IPS-18a (cell line): ENCODE measurements around the gene HPS1.

Source experiments
- H3K27ac ChIP-seq: one replicate; pipeline ENCODE4 v1.5.1; 2013; ENCODE audit warnings: low read length
- H3K27me3 ChIP-seq: one replicate; pipeline ENCODE4 v1.6.1; 2013; ENCODE audit warnings: mild to moderate bottlenecking, low read length; ENCODE audit not compliant: control insufficient read depth, insufficient read depth
- H3K36me3 ChIP-seq: one replicate; pipeline ENCODE4 v1.6.1; 2013; ENCODE audit warnings: low read depth, low read length; ENCODE audit not compliant: control insufficient read depth
- H3K4me1 ChIP-seq: one replicate; pipeline ENCODE4 v1.6.1; 2013; ENCODE audit warnings: low read depth, low read length; ENCODE audit not compliant: control insufficient read depth
- H3K4me3 ChIP-seq: one replicate; pipeline ENCODE4 v1.5.1; 2013; ENCODE audit warnings: low read length
- H3K9ac ChIP-seq: one replicate; pipeline ENCODE4 v1.6.1; 2013; ENCODE audit warnings: mild to moderate bottlenecking, low read length, moderate library complexity
- H3K9me3 ChIP-seq: one replicate; pipeline ENCODE4 v1.6.1; 2013; ENCODE audit warnings: low read depth, low read length; ENCODE audit not compliant: control insufficient read depth

HPS1 gene

DNA sequence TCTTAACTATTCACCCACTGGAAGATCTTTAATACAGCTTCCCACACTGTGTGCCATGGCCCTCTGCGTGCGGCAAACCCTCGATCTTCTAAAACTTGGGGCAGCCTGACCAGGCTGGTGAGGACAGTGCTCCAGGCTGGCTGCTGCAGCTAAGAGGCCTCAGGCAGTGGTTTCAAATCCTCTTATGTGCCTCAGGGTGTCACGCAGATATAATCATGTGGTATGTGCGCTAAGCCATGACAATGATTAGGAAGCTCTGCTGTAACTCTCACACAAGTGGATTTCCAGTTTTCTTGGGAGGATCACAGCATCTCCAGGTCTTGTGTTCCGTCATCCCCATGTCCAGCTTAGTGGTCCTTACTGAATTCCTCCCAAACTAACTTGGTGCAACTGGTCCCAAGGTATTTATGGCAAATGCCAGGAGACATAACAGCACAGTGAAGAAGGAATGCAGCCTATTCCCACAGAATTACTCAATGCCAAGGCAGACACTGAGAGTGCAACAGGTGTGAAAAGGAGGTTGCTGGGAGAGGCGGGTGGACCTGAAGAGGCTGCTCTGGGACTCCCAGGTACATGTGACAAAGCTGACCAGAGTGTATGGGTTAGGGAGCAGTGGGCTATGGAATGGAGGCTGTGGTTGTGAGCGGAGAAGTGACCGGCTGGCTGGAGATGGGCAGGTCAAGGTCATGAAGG, 2.3 kb downstream of the HPS1 start:
- no peaks in the 10 kb centered on the region for H3K9me3 ChIP-seq
- peaks cover 5% of the 10 kb centered on the region for H3K4me1 ChIP-seq
- H3K27ac ChIP-seq: no peak overlapping the region
- H3K9ac ChIP-seq: no peak overlapping the region
- no peak overlapping the region for H3K4me3 ChIP-seq
- H3K36me3 ChIP-seq: peaks cover 30% of the 10 kb centered on the region
- no peaks in the 10 kb centered on the region for H3K27me3 ChIP-seq

- no peak overlapping the region for H3K27ac ChIP-seq
- no peaks in the 10 kb centered on the region for H3K9me3 ChIP-seq
- peaks cover 38% of the 10 kb centered on the region for H3K36me3 ChIP-seq
- H3K4me1 ChIP-seq: no peaks in the 10 kb centered on the region
- H3K4me3 ChIP-seq: no peak overlapping the region
- H3K9ac ChIP-seq: no peak overlapping the region
- no peaks in the 10 kb centered on the region for H3K27me3 ChIP-seq
Observed at GRCh38 chr10:98438715-98439114, 8.0 kb downstream of the HPS1 start.

DNA sequence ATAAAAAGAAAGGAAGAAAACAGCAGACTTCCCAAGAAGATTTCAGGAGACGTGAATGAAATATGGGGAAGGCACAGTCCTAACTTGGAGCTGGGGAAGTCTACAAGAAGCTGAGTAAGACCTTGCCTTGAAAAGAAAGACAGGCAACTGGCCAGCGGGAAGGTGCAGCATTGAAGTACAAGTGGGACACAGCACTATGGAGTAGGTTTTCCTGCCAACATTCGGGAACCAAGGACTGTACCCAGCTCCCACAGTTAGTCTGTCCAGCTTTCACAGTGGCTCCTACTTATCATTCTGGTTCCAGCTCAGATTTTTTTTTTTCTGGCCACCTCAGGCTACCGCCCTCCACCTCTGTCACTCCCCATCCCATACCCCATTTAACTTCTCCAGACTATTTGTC, 10.0 kb downstream of the HPS1 start:
- Histone ChIP-seq H3K9ac (no peak overlapping the region), H3K27ac (no peak overlapping the region), H3K4me3 (no peak overlapping the region), H3K4me1 (no peaks in the 10 kb centered on the region), H3K36me3 (peaks cover 34% of the 10 kb centered on the region), H3K9me3 (no peaks in the 10 kb centered on the region), H3K27me3 (no peaks in the 10 kb centered on the region)

DNA sequence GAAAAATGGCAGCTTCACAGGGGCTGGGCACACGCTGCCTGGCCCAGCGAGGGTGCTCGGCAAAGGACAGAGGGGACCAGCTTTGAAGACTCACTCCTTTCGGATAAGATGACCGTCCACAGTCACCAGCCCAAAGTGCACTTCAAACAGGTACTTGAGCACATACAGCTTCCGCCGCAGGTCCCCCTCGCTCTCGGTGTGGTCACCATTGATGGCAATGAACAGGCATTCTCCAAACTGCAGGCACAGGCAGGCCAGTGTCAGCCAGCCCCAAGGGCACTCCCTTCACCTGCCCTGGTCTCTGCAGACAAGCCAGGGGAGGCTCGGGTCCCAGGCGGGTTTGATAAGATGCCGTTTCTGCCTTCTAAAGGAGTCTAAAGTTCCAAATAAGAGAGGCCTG, 11.6 kb downstream of the HPS1 start:
- Histone ChIP-seq H3K9ac (no peak overlapping the region), H3K9me3 (no peaks in the 10 kb centered on the region), H3K4me3 (no peak overlapping the region), H3K27me3 (no peaks in the 10 kb centered on the region), H3K36me3 (peaks cover 45% of the 10 kb centered on the region), H3K4me1 (no peaks in the 10 kb centered on the region), H3K27ac (no peak overlapping the region)

DNA sequence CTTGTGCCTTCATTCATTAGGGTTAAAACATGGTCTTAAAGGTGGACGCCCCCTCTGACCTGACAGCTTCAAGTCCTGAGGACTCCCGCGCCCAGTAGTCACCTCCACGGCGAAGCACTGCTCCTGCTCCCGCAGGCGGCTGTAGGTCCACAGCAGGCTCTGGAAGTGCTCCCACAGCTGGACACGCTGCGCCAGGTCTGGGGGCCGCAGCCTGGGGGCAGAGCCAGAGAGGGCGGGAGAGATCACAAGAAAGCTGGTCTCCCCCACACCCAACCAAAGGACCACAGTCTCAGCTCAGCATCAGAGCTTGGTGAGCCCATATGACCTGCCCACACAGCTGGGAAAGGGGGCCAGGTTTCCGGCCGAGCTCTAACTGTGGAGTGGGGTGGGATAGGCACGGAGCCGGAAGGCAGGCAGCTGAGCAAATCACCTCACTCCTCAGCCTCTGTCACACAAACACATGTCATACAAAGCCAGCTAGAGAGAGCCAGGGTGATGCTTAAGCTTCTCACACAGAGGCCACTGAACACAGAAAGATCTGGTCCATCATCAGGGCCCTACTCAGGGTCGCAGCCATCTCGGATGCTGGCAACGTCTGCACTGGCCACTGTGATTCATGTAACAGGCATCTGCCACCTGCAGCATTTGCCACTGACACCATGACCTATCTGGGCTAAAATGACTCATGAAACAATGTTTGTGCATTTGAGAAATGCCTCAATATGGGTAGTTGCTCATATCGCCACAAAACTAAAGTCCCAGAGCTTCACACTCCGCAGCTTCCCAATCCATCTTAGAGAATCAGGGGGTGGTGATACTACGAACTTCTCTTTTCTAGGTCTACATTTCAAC, 12.6 kb downstream of the HPS1 start:
- Histone ChIP-seq H3K36me3 (peaks cover 49% of the 10 kb centered on the region), H3K27ac (no peak overlapping the region), H3K27me3 (no peaks in the 10 kb centered on the region), H3K9ac (no peak overlapping the region), H3K4me3 (no peak overlapping the region), H3K9me3 (no peaks in the 10 kb centered on the region), H3K4me1 (no peaks in the 10 kb centered on the region)

- H3K4me3 ChIP-seq: no peak overlapping the region
- H3K27me3 ChIP-seq: no peaks in the 10 kb centered on the region
- H3K27ac ChIP-seq: no peak overlapping the region
- no peak overlapping the region for H3K9ac ChIP-seq
- H3K4me1 ChIP-seq: no peaks in the 10 kb centered on the region
- H3K36me3 ChIP-seq: peaks cover 52% of the 10 kb centered on the region
- no peaks in the 10 kb centered on the region for H3K9me3 ChIP-seq
Observed at GRCh38 chr10:98433371-98433770, 13.4 kb downstream of the HPS1 start.

GRCh38 chr10:98432330-98432729, 14.4 kb downstream of the HPS1 start:
- Histone ChIP-seq H3K4me1 (no peaks in the 10 kb centered on the region), H3K4me3 (no peak overlapping the region), H3K27me3 (no peaks in the 10 kb centered on the region), H3K36me3 (peaks cover 55% of the 10 kb centered on the region), H3K9me3 (no peaks in the 10 kb centered on the region), H3K9ac (no peak overlapping the region), H3K27ac (no peak overlapping the region)

DNA sequence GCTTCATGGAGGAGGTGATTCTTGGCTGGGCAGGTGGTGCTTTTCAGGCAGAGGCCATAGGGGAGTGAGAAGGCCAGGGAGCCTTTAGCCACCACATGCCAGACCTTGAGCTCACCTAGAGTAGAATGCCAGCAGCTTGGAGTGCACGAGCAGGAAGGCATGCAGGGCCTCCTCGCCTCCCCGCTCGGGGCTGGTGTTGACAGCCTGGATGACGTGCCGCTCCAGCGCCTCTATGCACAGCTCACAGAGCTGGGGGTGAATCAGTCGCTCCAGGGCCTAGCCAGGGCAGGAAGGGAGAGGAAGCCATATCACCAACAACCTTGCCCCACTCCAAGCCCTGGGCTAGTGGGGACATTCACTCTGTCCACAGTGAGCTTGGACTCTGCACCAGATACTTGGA, 15.7 kb downstream of the HPS1 start:
- peaks cover 55% of the 10 kb centered on the region for H3K36me3 ChIP-seq
- H3K9me3 ChIP-seq: no peaks in the 10 kb centered on the region
- H3K4me3 ChIP-seq: no peak overlapping the region
- no peak overlapping the region for H3K9ac ChIP-seq
- no peaks in the 10 kb centered on the region for H3K27me3 ChIP-seq
- H3K4me1 ChIP-seq: no peaks in the 10 kb centered on the region
- H3K27ac ChIP-seq: no peak overlapping the region

GRCh38 chr10:98430427-98430826, 16.3 kb downstream of the HPS1 start:
- Histone ChIP-seq H3K9me3 (no peaks in the 10 kb centered on the region), H3K9ac (no peak overlapping the region), H3K4me3 (no peak overlapping the region), H3K27ac (no peak overlapping the region), H3K4me1 (no peaks in the 10 kb centered on the region), H3K36me3 (peaks cover 54% of the 10 kb centered on the region), H3K27me3 (no peaks in the 10 kb centered on the region)

DNA sequence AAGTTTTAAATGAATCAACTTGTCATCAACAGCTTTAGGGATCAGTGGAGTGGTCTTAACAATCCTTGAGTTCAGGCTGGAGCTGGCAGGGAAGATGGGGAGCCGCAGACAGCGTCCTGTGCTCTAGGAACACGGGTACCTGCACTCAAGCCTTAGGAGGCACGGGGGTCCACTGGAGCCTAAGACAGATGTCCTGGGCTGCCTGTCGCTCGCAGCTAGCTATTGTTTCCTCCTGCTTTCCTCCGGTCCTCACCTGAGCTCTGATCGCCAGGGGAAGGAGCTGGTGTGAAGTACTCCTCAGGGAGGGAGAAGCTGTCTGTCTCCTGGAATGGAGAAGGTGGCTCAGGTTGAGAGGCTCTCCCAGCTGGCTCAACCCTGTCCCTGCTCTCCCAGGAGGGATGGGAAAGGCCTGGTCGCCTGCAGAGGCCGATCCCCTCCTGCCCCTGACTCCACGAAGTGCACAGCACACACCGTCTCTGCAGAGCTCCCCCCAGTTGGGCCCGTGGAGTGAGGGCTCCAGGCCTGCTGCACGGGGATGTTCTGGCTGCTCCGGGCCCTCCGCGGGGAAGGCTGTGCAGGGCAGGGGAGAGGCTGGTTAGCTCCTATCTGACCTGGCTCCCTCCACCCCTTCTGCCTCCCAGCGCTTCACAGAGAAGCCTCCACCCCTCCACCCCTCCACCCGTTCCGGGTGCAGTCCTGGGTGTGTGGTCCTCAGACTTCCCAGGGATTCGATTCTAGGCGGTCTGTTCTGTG, 17.2 kb downstream of the HPS1 start:
- Histone ChIP-seq H3K9me3 (no peaks in the 10 kb centered on the region), H3K4me1 (no peaks in the 10 kb centered on the region), H3K4me3 (no peak overlapping the region), H3K27me3 (no peaks in the 10 kb centered on the region), H3K27ac (no peak overlapping the region), H3K9ac (no peak overlapping the region), H3K36me3 (peaks cover 44% of the 10 kb centered on the region)

GRCh38 chr10:98427011-98427515, 19.7 kb downstream of the HPS1 start:
- Histone ChIP-seq H3K4me1 (no peaks in the 10 kb centered on the region), H3K9me3 (no peaks in the 10 kb centered on the region), H3K27me3 (no peaks in the 10 kb centered on the region), H3K4me3 (no peak overlapping the region), H3K9ac (no peak overlapping the region), H3K36me3 (peaks cover 29% of the 10 kb centered on the region), H3K27ac (no peak overlapping the region)
